GM21526 (cell line): ENCODE measurements around the gene ATPAF1.
A peak's percentile ranks its signal among the peaks of the same experiment; 100 is the strongest.
"Not testable (repeated sequence)": the region's sequence is repeated elsewhere in the genome, so short reads cannot be mapped to it uniquely, and the experiment has no call there.

Source experiments
- ATAC-seq: cut with Tn5 transposase; IDR thresholded peaks from one replicate; pipeline ENCODE4 v1.9.1; 2021; ENCODE audit warnings: moderate library complexity; ENCODE audit not compliant: unreplicated experiment, low FRiP score

Gene ATPAF1

GRCh38 chr1:46681333-46682034 lies 13.3 kb upstream of the ATPAF1 start:
- ATAC-seq: no peak

GRCh38 chr1:46679789-46680573 lies 11.8 kb upstream of the ATPAF1 start:
- ATAC-seq: no peak

- ATAC-seq: no peak
Observed at GRCh38 chr1:46677339-46677738, 9.2 kb upstream of the ATPAF1 start.

- no peak for ATAC-seq
Observed at GRCh38 chr1:46676531-46676930, 8.4 kb upstream of the ATPAF1 start.

- peak; percentile 68 for ATAC-seq
Observed at GRCh38 chr1:46675549-46676314, 7.6 kb upstream of the ATPAF1 start.

GRCh38 chr1:46673749-46674182 lies 5.6 kb upstream of the ATPAF1 start:
- ATAC-seq: no peak

GRCh38 chr1:46672696-46673095 lies 4.5 kb upstream of the ATPAF1 start:
- no peak for ATAC-seq

- ATAC-seq: no peak
Observed at GRCh38 chr1:46671554-46671953, 3.4 kb upstream of the ATPAF1 start, which contains the start of gene TEX38. Gene TEX38 (plus strand): TSS chr1:46671854. CDS start chr1:46671935, 81 bp downstream.

- ATAC-seq: no peak
Observed at GRCh38 chr1:46670134-46670533, 2.0 kb upstream of the ATPAF1 start.

- ATAC-seq: no peak
Observed at GRCh38 chr1:46665983-46666382, 2.2 kb downstream of the ATPAF1 start.

GRCh38 chr1:46662919-46663318 lies 5.2 kb downstream of the ATPAF1 start:
- ATAC-seq: not testable (repeated sequence)

- peak; percentile 89 for ATAC-seq
Observed at GRCh38 chr1:46660116-46660515, 8.0 kb downstream of the ATPAF1 start.

- no peak for ATAC-seq
Observed at GRCh38 chr1:46659307-46659870, 8.8 kb downstream of the ATPAF1 start.

GRCh38 chr1:46657775-46658174 lies 10.4 kb downstream of the ATPAF1 start:
- no peak for ATAC-seq

- no peak for ATAC-seq
Observed at GRCh38 chr1:46656643-46657042, 11.5 kb downstream of the ATPAF1 start.

- ATAC-seq: no peak
Observed at GRCh38 chr1:46655848-46656247, 12.3 kb downstream of the ATPAF1 start.

- not testable (repeated sequence) for ATAC-seq
Observed at GRCh38 chr1:46654698-46655097, 13.5 kb downstream of the ATPAF1 start.

GRCh38 chr1:46654012-46654411 lies 14.2 kb downstream of the ATPAF1 start:
- no peak for ATAC-seq

GRCh38 chr1:46653405-46653958 lies 14.7 kb downstream of the ATPAF1 start:
- ATAC-seq: no peak

GRCh38 chr1:46652321-46653100 lies 15.7 kb downstream of the ATPAF1 start:
- ATAC-seq: no peak
